Astrocyte (in vitro differentiated cells and primary cell): ENCODE results near the gene PGGHG. TPM values are rescaled to one million over a fixed set of nuclear protein-coding genes. Genes with fewer than 3 reads are reported as not detected.

Experiments used
- DNase-seq: peaks from one replicate; pipeline ENCODE4 v3.0.0-alpha.2; 2010; ENCODE audit warnings: low read depth
- FAIRE-seq: peaks from 2 replicates; lab custom pipeline; 2011; peaks lifted over from hg19 to GRCh38; lab: Jason Lieb, UNC
- H2AFZ ChIP-seq: 2 replicates; pipeline ENCODE4 v1.6.0; 2012; ENCODE audit warnings: low read depth, low read length, inconsistent platforms
- H3K27ac ChIP-seq: 2 replicates; pipeline ENCODE4 v1.5.1; 2011; ENCODE audit warnings: low read depth, low read length, inconsistent platforms
- H3K27me3 ChIP-seq: 2 replicates; pipeline ENCODE4 v1.6.0; 2011; ENCODE audit warnings: low read length, inconsistent platforms; ENCODE audit not compliant: insufficient read depth
- H3K36me3 ChIP-seq: 2 replicates; pipeline ENCODE4 v1.5.1; 2011; ENCODE audit warnings: low read length, inconsistent platforms; ENCODE audit not compliant: insufficient read depth
- H3K4me1 ChIP-seq: 2 replicates; pipeline ENCODE4 v1.5.1; 2011; ENCODE audit warnings: low read length, inconsistent platforms; ENCODE audit not compliant: insufficient read depth
- H3K4me2 ChIP-seq: 2 replicates; pipeline ENCODE4 v1.6.0; 2012; ENCODE audit warnings: low read length, inconsistent platforms
- H3K4me3 ChIP-seq: 2 replicates; pipeline ENCODE4 v1.5.1; 2011; ENCODE audit warnings: low read depth, mild to moderate bottlenecking, low read length, inconsistent platforms; ENCODE audit not compliant: insufficient read depth
- H3K79me2 ChIP-seq: 2 replicates; pipeline ENCODE4 v1.6.0; 2012; ENCODE audit warnings: mild to moderate bottlenecking, low read length, inconsistent platforms; ENCODE audit not compliant: insufficient read depth
- H3K9ac ChIP-seq: 2 replicates; pipeline ENCODE4 v1.6.0; 2012; ENCODE audit warnings: mild to moderate bottlenecking, low read length, inconsistent platforms
- H3K9me3 ChIP-seq: 2 replicates; pipeline ENCODE4 v1.5.1; 2012; ENCODE audit warnings: low read depth, mild to moderate bottlenecking, low read length, inconsistent platforms; ENCODE audit not compliant: insufficient read depth
- H4K20me1 ChIP-seq: 2 replicates; pipeline ENCODE4 v1.6.0; 2012; ENCODE audit warnings: low read length, inconsistent platforms; ENCODE audit not compliant: insufficient read depth
- H3K27ac Mint-ChIP-seq: one replicate; pipeline ENCODE4 v1.8.0; 2021; ENCODE audit warnings: mild to moderate bottlenecking, mixed read lengths; ENCODE audit not compliant: unreplicated experiment
- H3K27me3 Mint-ChIP-seq: one replicate; pipeline ENCODE4 v1.8.0; 2021; ENCODE audit warnings: low read depth, mixed read lengths; ENCODE audit not compliant: unreplicated experiment
- H3K36me3 Mint-ChIP-seq: one replicate; pipeline ENCODE4 v1.8.0; 2021; ENCODE audit warnings: low read depth, mixed read lengths; ENCODE audit not compliant: unreplicated experiment
- H3K4me1 Mint-ChIP-seq: one replicate; pipeline ENCODE4 v1.8.0; 2021; ENCODE audit warnings: low read depth, mixed read lengths; ENCODE audit not compliant: unreplicated experiment
- H3K4me3 Mint-ChIP-seq: one replicate; pipeline ENCODE4 v1.8.0; 2021; ENCODE audit warnings: mild to moderate bottlenecking, moderate library complexity, mixed read lengths; ENCODE audit not compliant: unreplicated experiment
- H3K9me3 Mint-ChIP-seq: one replicate; pipeline ENCODE4 v1.8.0; 2021; ENCODE audit warnings: mild to moderate bottlenecking, mixed read lengths; ENCODE audit not compliant: unreplicated experiment
- EZH2 ChIP-seq: IDR thresholded peaks from 2 replicates; pipeline ENCODE4 v1.6.1; 2012; ENCODE audit warnings: mild to moderate bottlenecking, low read length, inconsistent platforms; ENCODE audit not compliant: insufficient read depth
- total RNA-seq: library from RNA; stranded (reverse); gene quantifications from 2 replicates; pipeline ENCODE4 v1.2.1, GENCODE V29; 2021
- TF ChIP-seq, protein P1 (sequence below): IDR thresholded peaks from 2 replicates; pipeline ENCODE4 v1.5.1; 2011; ENCODE audit warnings: low read depth, mild to moderate bottlenecking, inconsistent platforms, low read length, moderate library complexity; ENCODE audit not compliant: insufficient read depth

The PGGHG gene
- total RNA-seq, 1 donor from 2014 or later: 25.1 TPM

GRCh38 chr11:287821-288477 lies 977 bp upstream of the PGGHG start:
- H3K79me2 ChIP-seq: no peaks in the 10 kb centered on the region
- no peaks in the 10 kb centered on the region for H3K9me3 Mint-ChIP-seq
- H3K4me3 Mint-ChIP-seq: peak overlapping the region; percentile 78
- peak overlapping the region; percentile 61 for H3K9ac ChIP-seq
- no peak for FAIRE-seq
- H3K36me3 ChIP-seq: no peaks in the 10 kb centered on the region
- no peak for TF ChIP-seq EZH2
- TF ChIP-seq, protein P1, sequence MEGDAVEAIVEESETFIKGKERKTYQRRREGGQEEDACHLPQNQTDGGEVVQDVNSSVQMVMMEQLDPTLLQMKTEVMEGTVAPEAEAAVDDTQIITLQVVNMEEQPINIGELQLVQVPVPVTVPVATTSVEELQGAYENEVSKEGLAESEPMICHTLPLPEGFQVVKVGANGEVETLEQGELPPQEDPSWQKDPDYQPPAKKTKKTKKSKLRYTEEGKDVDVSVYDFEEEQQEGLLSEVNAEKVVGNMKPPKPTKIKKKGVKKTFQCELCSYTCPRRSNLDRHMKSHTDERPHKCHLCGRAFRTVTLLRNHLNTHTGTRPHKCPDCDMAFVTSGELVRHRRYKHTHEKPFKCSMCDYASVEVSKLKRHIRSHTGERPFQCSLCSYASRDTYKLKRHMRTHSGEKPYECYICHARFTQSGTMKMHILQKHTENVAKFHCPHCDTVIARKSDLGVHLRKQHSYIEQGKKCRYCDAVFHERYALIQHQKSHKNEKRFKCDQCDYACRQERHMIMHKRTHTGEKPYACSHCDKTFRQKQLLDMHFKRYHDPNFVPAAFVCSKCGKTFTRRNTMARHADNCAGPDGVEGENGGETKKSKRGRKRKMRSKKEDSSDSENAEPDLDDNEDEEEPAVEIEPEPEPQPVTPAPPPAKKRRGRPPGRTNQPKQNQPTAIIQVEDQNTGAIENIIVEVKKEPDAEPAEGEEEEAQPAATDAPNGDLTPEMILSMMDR: no peak
- H3K36me3 Mint-ChIP-seq: peaks cover 5% of the 10 kb centered on the region
- H3K27me3 ChIP-seq: peaks cover 16% of the 10 kb centered on the region
- H3K27ac Mint-ChIP-seq: no peak overlapping the region
- H3K4me3 ChIP-seq: peak overlapping the region; percentile 57
- H3K27ac ChIP-seq: no peak overlapping the region
- peaks cover 6% of the 10 kb centered on the region for H3K4me1 ChIP-seq
- H3K9me3 ChIP-seq: no peaks in the 10 kb centered on the region
- no peak for DNase-seq
- H2AFZ ChIP-seq: peak overlapping the region; percentile 86
- peak overlapping the region; percentile 90 for H3K4me2 ChIP-seq
- H4K20me1 ChIP-seq: no peaks in the 10 kb centered on the region
- peaks cover 35% of the 10 kb centered on the region for H3K27me3 Mint-ChIP-seq
- H3K4me1 Mint-ChIP-seq: no peaks in the 10 kb centered on the region

- Histone ChIP-seq H3K4me2 (peak overlapping the region; percentile 65), H3K9me3 (no peaks in the 10 kb centered on the region), H3K4me3 (no peak overlapping the region), H3K36me3 (no peaks in the 10 kb centered on the region), H3K27ac (no peak overlapping the region), H2AFZ (no peak overlapping the region), H3K4me1 (peaks cover 6% of the 10 kb centered on the region), H3K27me3 (peaks cover 15% of the 10 kb centered on the region), H3K79me2 (no peaks in the 10 kb centered on the region), H4K20me1 (no peaks in the 10 kb centered on the region), H3K9ac (no peak overlapping the region)
- peak overlapping the region; percentile 81 for H3K4me3 Mint-ChIP-seq
- FAIRE-seq (no peak), DNase-seq (no peak)
- peaks cover 1% of the 10 kb centered on the region for H3K36me3 Mint-ChIP-seq
- H3K4me1 Mint-ChIP-seq: no peaks in the 10 kb centered on the region
- no peak for TF ChIP-seq EZH2
- TF ChIP-seq, protein P1: no peak
- H3K9me3 Mint-ChIP-seq: no peaks in the 10 kb centered on the region
- H3K27me3 Mint-ChIP-seq: peaks cover 28% of the 10 kb centered on the region
- no peak overlapping the region for H3K27ac Mint-ChIP-seq
Observed at GRCh38 chr11:289398-289711, 429 bp downstream of the PGGHG start.
